Kidney epithelial cell (primary cell): ENCODE data around the gene BCAM. TPM values are rescaled to one million over a fixed set of nuclear protein-coding genes. Genes with fewer than 3 reads are reported as not detected.
"Not testable (repeated sequence)": the region's sequence is repeated elsewhere in the genome, so short reads cannot be mapped to it uniquely, and the experiment has no call there.

ENCODE experiments used
- DNase-seq: peaks from one replicate; pipeline ENCODE4 v3.0.0-alpha.2; 2010; ENCODE audit warnings: low read depth
- H3K27me3 ChIP-seq: 2 replicates; pipeline ENCODE4 v1.6.0; 2011; ENCODE audit warnings: low read length; ENCODE audit not compliant: control insufficient read depth, insufficient read depth
- H3K36me3 ChIP-seq: 2 replicates; pipeline ENCODE4 v1.5.1; 2011; ENCODE audit warnings: low read length; ENCODE audit not compliant: control insufficient read depth, insufficient read depth
- H3K4me3 ChIP-seq: 2 replicates; pipeline ENCODE4 v1.5.1; 2011; ENCODE audit warnings: low read depth, mild to moderate bottlenecking, control low read depth, low read length
- total RNA-seq: library from RNA; depleted of rRNA; stranded (reverse); fragments of >200 nt; gene quantifications from 2 replicates; pipeline ENCODE4 v1.2.3, GENCODE V29; 2015
- TF ChIP-seq, protein P1 (sequence below): IDR thresholded peaks from 2 replicates; pipeline ENCODE4 v1.5.1; 2011; ENCODE audit warnings: mild to moderate bottlenecking, moderate library complexity, low read length, control low read depth, inconsistent platforms; ENCODE audit not compliant: insufficient read depth, poor library complexity, severe bottlenecking

The BCAM gene
- total RNA-seq, 1 donor from 2014 or later: 27.6 TPM

- TF ChIP-seq, protein P1, sequence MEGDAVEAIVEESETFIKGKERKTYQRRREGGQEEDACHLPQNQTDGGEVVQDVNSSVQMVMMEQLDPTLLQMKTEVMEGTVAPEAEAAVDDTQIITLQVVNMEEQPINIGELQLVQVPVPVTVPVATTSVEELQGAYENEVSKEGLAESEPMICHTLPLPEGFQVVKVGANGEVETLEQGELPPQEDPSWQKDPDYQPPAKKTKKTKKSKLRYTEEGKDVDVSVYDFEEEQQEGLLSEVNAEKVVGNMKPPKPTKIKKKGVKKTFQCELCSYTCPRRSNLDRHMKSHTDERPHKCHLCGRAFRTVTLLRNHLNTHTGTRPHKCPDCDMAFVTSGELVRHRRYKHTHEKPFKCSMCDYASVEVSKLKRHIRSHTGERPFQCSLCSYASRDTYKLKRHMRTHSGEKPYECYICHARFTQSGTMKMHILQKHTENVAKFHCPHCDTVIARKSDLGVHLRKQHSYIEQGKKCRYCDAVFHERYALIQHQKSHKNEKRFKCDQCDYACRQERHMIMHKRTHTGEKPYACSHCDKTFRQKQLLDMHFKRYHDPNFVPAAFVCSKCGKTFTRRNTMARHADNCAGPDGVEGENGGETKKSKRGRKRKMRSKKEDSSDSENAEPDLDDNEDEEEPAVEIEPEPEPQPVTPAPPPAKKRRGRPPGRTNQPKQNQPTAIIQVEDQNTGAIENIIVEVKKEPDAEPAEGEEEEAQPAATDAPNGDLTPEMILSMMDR: no peak
- Histone ChIP-seq H3K36me3 (peaks cover 2% of the 10 kb centered on the region), H3K27me3 (no peaks in the 10 kb centered on the region), H3K4me3 (no peak overlapping the region)
- no peak for DNase-seq
Observed at GRCh38 chr19:44856421-44857083, 47.6 kb downstream of the BCAM start.

DNA sequence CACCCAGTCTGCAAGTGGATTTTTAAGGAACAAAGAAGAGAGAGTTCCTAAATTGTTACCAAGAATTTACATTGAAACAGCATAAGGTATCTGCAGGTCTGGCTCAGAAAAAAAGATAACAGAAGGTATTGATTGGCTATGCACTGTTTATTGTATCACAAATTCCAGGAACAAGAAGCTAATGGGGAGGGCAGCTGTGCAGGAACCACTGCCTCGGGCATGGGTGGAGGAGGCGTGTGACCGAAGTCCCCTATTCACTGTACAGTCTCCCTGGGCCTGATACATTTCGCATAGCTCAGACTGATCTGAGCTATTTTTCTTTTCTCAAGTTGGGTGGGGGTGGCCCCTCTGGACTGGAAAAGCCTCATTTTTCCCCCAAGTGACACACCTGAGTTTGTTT, 48.9 kb downstream of the BCAM start:
- TF ChIP-seq, protein P1: no peak
- Histone ChIP-seq H3K36me3 (peaks cover 2% of the 10 kb centered on the region), H3K27me3 (no peaks in the 10 kb centered on the region), H3K4me3 (no peak overlapping the region)
- no peak for DNase-seq

DNA sequence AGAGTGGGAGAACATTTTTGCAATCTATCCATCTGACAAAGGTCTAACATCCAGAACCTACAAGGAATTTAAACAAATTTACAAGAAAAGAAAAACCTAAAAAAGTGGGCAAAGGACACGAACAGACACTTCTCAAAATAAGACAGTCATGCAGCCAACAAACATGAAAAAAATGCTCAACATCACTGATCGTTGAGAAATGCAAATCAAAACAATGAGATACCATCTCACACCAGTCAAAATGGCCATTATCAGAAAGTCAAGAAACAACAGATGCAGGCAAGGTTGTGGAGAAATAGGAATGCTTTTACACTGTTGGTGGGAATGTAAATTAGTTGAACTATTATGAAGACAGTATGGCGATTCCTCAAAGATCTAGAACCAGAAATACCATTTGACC, 52.7 kb downstream of the BCAM start:
- not testable (repeated sequence) for DNase-seq, H3K36me3 ChIP-seq, H3K4me3 ChIP-seq, H3K27me3 ChIP-seq

- TF ChIP-seq, protein P1: no peak
Observed at GRCh38 chr19:44863990-44864389, 55.1 kb downstream of the BCAM start.

DNA sequence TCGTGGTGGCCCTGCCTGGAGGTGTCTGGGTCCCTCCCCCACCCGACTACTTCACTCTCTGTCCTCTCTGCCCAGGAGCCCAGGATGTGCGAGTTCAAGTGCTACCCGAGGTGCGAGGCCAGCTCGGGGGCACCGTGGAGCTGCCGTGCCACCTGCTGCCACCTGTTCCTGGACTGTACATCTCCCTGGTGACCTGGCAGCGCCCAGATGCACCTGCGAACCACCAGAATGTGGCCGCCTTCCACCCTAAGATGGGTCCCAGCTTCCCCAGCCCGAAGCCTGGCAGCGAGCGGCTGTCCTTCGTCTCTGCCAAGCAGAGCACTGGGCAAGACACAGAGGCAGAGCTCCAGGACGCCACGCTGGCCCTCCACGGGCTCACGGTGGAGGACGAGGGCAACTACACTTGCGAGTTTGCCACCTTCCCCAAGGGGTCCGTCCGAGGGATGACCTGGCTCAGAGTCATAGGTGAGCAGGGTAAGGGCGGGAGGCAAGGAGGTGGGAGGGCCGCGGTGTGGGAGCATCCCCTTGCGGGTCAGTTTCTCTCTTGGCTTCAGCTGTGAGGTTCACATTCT, 56.4 kb downstream of the BCAM start:
- no peak for DNase-seq
- H3K36me3 ChIP-seq: peaks cover 2% of the 10 kb centered on the region

More at GRCh38 chr19:44863990-44864389, 55.1 kb downstream of the BCAM start:
- DNase-seq: no peak
- Histone ChIP-seq H3K36me3 (peaks cover 4% of the 10 kb centered on the region), H3K4me3 (no peak overlapping the region), H3K27me3 (no peaks in the 10 kb centered on the region)

DNA sequence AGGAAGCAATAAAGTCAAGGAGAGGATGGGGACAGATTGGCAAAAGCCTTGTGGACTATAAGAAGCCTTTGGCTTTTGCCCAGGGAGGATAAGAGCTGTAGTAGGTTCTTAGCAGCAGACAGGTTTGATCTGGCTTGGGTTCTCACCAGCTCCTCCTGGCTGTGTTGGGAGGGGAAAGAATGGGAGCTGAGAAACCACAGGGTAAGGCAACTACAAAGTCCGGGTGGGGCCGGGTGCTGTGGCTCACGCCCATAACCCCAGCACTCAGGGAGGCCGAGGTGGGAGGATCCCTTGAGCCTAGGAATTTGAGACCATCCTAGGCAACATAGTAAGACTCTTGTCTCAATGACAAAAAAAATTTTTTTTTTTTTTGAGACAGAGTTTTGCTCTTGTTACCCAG, 57.8 kb downstream of the BCAM start:
- TF ChIP-seq, protein P1: no peak
- peaks cover 2% of the 10 kb centered on the region for H3K36me3 ChIP-seq
- no peak overlapping the region for H3K4me3 ChIP-seq

More for the DNA sequence above, 56.4 kb downstream of the BCAM start:
- TF ChIP-seq, protein P1: no peak
- H3K4me3 ChIP-seq: no peak overlapping the region
- H3K27me3 ChIP-seq: no peaks in the 10 kb centered on the region

More for the DNA sequence above, 57.8 kb downstream of the BCAM start:
- no peaks in the 10 kb centered on the region for H3K27me3 ChIP-seq
- no peak for DNase-seq
